Spleen (tissue), 7 donors: Measurements from ENCODE around the gene TLE4.

ENCODE experiments used
- CTCF ChIP-seq, 11 experiments: fragments of 200-600 bp in 7 of 11; fragments of 450-650 bp in 4 of 11; sonication (generic) in 4 of 11; IDR thresholded peaks in 8 of 11; conservative IDR thresholded peaks in 3 of 11; 1 replicate in 7 of 11; 2 replicates in 4 of 11; pipeline versions ENCODE4 v1.4.0 to v1.8.0; 2016 to 2021; ENCODE audit warnings: antibody characterized with exemption in 11 of 11, inconsistent platforms in 4 of 11, mild to moderate bottlenecking in 1 of 11
- POLR2A ChIP-seq, 3 donors: fragments of 450-650 bp; IDR thresholded peaks; one replicate each; pipeline ENCODE4 v1.5.1; 2017; ENCODE audit warnings: antibody characterized with exemption in 3 of 3, mild to moderate bottlenecking in 1 of 3
- POLR2AphosphoS5 ChIP-seq, 3 donors: sonication (generic); formaldehyde crosslinking; IDR thresholded peaks; one replicate each; pipeline ENCODE4 v1.5.1; 2017; ENCODE audit warnings: antibody characterized with exemption in 3 of 3
- donor health status: DM: no; HTN: no; CAD: no; lungs with moderate emphysema.
- donor health status: DM: no; HTN: no; CAD: no.
- donor health status: DM: no; HTN: no; CAD: no.

- TF ChIP-seq POLR2AphosphoS5 (IDR thresholded peaks at IDR 0.05), result no peak
- TF ChIP-seq CTCF (IDR thresholded peaks at IDR 0.05 in 8 of 11, conservative IDR thresholded peaks at IDR 0.05 in 3 of 11), result no peak
- TF ChIP-seq POLR2A (IDR thresholded peaks at IDR 0.05), result no peak
Measured at GRCh38 chr9:79685577-79685976, 113.8 kb downstream of the TLE4 start.
